Hepatocyte (in vitro differentiated cells): ENCODE results near the gene CAMKK2.
"Not testable (repeated sequence)": the region's sequence is repeated elsewhere in the genome, so short reads cannot be mapped to it uniquely, and the experiment has no call there.

Source experiments
- CTCF ChIP-seq: fragments of 200-600 bp; sonication (generic); IDR thresholded peaks from 2 replicates; pipeline ENCODE4 v1.5.1; 2016; ENCODE audit warnings: antibody characterized with exemption, mild to moderate bottlenecking; ENCODE audit not compliant: poor library complexity
- EZH2 ChIP-seq: fragments of 200-600 bp; sonication (generic); IDR thresholded peaks from 2 replicates; pipeline ENCODE4 v1.6.1; 2016; ENCODE audit warnings: antibody characterized with exemption, mild to moderate bottlenecking, borderline replicate concordance

- not testable (repeated sequence) for TF ChIP-seq CTCF, EZH2
These were observed 38.6 kb downstream of the CAMKK2 start for GRCh38 chr12:121257704-121258449.
